NCI-H524 treated with DMSO at 0.1 percent for 48 hours (cell line): ENCODE results near the gene GPC3.

Source experiments
- DNase-seq: peaks from one replicate; lab custom pipeline; 2025; lab: John Stamatoyannopoulos, UW

Gene GPC3

GRCh38 chrX:133968109-133968508 lies 17.3 kb downstream of the GPC3 start:
- DNase-seq: no peak

DNA sequence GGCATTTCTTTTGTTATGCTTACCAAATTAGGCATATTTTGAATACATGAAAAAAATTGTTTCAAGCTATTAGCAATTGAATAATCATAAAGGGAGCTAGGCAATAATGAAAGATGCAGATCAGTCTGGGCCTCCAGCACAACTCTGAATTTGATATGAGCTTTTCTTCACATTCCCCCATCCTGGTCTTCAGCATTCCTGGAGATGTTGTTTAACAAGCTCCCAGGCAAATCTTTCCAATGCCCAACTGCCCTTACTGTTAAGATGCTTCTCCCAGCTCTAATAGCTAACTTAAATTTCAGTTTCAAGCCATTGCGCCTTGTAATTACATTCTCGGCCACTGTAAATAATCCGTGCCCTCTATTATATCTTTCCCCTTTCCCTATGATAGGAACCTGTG lies 19.2 kb downstream of the GPC3 start:
- no peak for DNase-seq

DNA sequence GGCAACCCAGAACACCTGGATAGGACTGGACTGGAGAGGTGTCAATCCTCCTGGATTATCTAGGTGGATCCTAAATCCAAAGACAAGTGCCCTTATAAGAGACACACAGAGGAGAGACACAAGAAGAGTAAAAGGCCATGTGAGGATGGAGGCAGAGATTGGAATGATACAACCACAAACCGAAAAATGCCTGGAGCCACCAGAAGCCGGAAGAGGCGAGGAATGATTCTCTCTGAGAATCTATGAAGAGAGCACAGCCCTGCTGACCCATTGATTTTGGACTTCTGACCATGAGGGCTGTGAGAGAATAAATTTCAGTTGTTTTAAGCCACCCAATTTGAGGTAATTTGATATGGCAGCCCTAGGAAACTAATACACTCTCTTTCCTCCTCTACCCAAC lies 20.1 kb downstream of the GPC3 start:
- no peak for DNase-seq

GRCh38 chrX:133961046-133961445 lies 24.3 kb downstream of the GPC3 start:
- DNase-seq: no peak

- no peak for DNase-seq
Measured at GRCh38 chrX:133959972-133960371, 25.4 kb downstream of the GPC3 start.

DNA sequence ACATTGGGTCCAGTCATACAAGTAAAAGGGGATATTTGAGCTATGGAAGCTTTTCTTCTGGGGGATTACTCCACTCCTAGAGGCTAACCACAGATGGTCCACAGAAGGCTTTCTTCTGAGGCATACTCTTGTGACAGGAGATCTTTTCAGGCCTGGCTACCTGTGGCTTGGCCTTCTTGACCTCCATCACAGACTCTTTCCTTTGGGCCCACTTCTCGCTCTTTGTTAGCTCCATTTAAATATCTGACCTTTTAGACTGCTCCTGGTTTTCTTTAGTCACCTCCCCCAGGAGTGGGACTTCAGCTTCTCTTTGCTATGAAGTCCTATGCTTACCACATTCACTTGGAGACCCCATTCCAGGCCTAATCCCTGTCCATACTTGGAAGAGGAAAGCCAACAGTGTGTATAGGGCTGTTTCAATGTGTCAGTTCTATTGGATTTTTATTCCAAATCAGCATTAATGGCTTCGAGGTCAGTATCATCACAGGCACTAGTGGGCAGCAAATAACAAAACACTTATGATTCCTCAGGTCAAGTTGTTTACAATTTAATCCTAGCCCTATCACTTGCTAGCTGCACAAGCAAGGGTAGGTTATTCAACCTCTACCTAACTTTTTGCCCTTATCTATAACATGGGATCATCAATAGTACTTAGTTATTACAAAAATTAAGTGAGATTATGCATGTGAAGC lies 26.3 kb downstream of the GPC3 start:
- DNase-seq: no peak

- no peak for DNase-seq
Measured at GRCh38 chrX:133956570-133957340, 28.6 kb downstream of the GPC3 start.

GRCh38 chrX:133953785-133954355 lies 31.5 kb downstream of the GPC3 start:
- no peak for DNase-seq

- DNase-seq: no peak
Measured at GRCh38 chrX:133953078-133953477, 32.3 kb downstream of the GPC3 start.

DNA sequence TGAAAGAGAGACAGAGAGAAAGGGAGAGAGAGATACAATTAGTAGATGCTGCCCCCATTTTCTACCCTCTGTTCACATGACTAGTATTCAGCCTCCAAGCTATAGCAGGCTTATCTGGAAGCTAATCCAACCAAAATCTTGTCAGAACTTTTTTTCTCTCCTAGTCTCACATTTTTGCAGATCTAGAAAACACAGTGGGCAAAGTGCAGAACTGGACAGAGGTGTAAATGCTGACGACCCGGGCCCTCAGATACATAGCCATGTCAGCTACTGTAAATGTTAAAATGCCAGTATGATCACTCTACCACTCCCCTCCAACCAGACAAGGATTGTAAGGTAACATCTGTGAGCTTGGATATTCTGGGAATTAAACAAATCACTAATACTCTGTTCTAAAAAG lies 34.3 kb downstream of the GPC3 start:
- no peak for DNase-seq

DNA sequence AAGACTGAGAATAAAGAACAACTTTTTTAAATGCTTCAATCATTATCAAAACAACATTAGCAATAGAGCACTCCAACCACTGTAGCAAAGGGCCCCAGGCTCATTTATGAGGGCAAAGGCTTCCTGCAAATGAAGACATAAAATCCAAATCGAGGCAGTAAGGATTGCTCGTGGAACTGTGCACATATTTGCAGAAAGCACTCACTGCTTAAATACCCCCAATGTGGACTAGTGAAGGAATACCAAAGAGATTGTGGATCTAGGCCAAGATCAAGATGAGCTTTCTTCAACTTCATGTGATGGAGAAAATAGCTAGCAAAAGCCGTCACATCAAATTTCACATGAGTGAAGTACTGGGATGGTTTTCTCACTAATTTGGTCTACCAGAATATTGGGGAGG lies 35.2 kb downstream of the GPC3 start:
- no peak for DNase-seq

- DNase-seq: no peak
Measured at GRCh38 chrX:133948895-133949294, 36.5 kb downstream of the GPC3 start.

DNA sequence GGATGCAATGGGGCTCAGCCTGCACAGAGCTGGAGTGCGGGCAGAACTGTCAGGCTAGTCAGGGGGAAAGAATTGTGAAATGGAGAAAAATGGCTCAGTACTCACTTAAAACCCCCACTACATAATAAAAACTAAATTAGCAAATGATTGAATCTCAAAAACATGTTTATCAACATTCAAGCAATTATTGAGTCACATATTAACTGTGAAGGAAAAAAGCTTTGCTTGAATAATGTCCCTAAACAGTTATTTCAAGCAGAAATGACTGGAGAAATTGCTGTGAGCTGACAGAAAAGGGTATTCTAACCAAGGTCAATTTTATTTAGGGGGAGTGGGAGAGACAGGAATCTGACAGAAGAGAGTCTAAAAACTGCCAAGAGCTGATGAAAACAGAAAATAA lies 37.4 kb downstream of the GPC3 start:
- no peak for DNase-seq

GRCh38 chrX:133947022-133947421 lies 38.4 kb downstream of the GPC3 start:
- no peak for DNase-seq

- DNase-seq: no peak
Measured at GRCh38 chrX:133943507-133943906, 41.9 kb downstream of the GPC3 start.

GRCh38 chrX:133939655-133940302 lies 45.6 kb downstream of the GPC3 start:
- no peak for DNase-seq

DNA sequence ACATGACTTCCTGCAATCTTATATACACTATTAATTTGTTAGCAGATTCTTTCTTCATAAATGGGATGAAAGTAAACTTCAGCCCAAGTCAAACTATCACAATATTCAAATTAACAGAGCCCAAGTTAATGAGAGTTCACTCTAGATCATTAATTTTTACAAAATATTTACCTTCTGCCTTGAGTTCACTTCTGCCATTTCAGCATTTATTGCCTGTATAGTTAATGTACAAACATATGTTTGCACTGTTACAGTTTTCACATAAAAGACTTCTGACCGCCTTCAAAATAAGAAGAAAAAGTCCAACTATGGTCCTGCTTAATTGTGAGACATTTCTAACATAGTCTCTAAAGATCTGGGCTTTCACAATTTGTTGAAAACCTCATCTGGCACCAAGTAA lies 46.9 kb downstream of the GPC3 start:
- DNase-seq: no peak

DNA sequence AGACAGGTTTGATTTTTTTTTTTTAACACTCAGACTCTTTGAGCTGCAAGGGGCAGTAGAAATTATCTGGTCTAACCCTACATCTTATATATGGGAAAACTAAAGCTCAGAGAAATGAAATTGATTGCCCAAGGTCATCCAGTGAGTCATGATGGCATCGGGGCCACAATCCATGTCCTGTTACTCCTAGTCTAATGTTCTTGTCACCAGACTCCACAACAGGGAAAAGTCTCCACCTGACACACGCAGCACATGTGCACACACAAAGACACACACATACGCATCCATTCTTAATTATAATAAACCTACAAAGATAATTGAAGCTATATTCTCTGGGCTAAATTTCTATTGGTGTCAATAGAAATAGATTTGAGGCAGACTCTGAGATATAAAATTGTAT lies 48.4 kb downstream of the GPC3 start:
- no peak for DNase-seq

DNA sequence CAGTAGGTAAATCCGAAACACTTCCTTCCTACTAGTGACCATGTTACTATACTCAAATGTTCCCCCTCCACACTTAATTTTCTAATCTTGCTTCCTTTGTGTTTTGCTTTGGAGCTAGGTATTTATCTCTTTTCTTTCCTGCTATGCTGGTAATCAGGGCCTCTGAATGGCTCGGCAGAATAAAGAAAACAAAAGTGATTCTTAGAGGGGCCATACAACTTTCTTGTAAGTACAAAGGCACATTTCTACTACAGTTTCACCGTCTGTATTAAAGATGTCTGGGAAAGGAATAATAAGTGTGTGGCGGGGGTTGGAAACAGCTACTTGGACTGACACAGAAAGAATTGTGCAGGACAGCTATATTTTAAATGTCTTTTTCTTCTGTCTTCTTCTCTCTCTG lies 50.3 kb downstream of the GPC3 start:
- no peak for DNase-seq

GRCh38 chrX:133933316-133933715 lies 52.1 kb downstream of the GPC3 start:
- DNase-seq: no peak

- DNase-seq: no peak
Measured at GRCh38 chrX:133929836-133930464, 55.4 kb downstream of the GPC3 start.

- DNase-seq: no peak
Measured at GRCh38 chrX:133928365-133928764, 57.0 kb downstream of the GPC3 start.
